ENCODE results near the gene HPCAL1.

DNA sequence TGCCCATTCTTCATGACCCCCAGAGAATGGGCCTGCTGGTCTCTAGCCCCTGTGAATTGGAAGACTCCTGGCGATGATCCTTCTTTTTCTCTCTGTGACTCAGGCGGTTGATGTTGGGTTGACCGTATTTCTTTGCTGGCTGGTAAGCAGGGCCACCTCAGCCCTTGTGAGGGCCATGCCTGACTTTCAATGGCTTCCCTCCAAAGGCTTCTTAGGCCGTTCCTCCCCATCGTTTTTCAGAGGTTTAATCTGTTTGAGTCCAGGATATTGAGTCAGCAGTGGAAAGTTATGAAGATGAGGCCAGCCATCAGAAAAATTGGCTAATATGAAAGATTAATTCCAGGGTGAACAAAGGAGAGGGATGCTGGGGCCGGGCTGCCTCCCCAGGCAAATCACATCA, 13.6 kb downstream of the HPCAL1 start:
- no peak for TF ChIP-seq CTCF (conservative IDR thresholded peaks at IDR 0.05; ENCODE audit: low read length)
- no peak for TF ChIP-seq EZH2phosphoT487 (IDR thresholded peaks at IDR 0.05; ENCODE audit: borderline replicate concordance, low read depth, low read length)

All from OCI-LY7 (cell line).